OCI-LY3 (cell line): ENCODE results near the gene EME1.

Experiments used
- CTCF ChIP-seq: fragments of 200-600, 300-600 bp; sonication (generic); IDR thresholded peaks from 2 replicates; pipeline ENCODE4 v1.5.1; 2014; ENCODE audit warnings: antibody characterized with exemption, low read length, low read depth
- EZH2phosphoT487 ChIP-seq: fragments of 200-600 bp; shearing (Covaris generic); IDR thresholded peaks from 2 replicates; pipeline ENCODE4 v1.6.1; 2018; ENCODE audit warnings: antibody characterized with exemption, mixed run types, low read depth

DNA sequence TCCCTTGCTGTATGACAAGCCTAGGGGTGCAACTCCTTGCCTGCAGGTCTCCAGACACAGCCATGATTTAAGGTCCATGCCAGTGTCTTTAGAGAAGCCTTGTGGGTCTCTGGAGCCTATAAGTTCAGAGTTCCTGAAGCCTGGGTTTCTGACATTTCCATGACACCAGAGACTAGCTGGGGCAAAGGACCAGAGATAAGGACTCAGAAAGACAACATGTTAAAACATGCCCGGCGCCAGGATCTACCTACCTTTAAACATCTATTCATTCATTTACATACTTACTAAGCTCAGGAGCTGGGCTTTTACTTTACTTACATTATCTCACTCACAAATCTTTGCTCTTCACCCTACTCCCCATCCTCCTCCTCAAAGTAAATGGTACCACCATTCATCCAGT is 1.5 kb upstream of the EME1 start:
- TF ChIP-seq CTCF (no peak), EZH2phosphoT487 (no peak)
